ENCODE data around the gene PIK3C3.

The PIK3C3 gene

DNA sequence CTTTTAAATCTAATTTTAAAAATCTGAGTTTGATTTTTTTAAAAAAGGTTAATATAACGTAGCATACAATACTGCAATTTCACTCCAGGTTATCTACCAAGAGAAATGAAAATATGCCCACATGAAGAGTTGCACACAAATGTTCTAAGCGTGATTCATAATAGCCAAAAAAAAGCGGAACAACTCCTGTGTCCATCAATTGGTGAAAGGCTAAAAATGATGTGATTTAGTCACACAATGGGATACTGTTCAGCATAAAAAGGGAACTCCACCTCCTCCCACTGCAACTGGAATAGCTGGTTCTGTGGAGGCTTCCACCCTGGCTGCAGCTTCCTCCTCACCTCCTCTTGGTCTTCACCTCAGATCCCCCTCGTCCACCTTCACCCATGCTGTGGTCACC lies 132.8 kb downstream of the PIK3C3 start:
- H3K27ac ChIP-seq = no peak overlapping the region

DNA sequence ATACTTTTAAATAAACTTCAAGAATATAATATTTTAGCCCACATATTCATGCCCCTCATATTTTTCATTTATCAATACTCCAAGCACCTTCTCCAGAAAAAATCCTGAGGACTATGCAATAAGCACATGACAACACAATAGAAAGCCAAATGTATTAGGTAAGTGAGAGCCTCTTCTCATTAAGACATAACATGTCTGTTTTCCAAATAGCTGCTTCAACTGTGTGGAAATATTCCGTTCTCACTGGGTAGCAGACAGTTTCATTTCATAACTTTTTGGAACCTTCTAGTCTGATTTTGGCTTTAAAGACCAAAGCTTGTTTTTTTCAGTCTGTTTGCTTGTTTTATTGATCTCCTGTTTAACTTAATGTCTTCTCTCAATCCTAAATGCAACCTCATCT lies 137.8 kb downstream of the PIK3C3 start:
- H3K27ac ChIP-seq = no peak overlapping the region
- no peak for TF ChIP-seq CTCF (conservative IDR thresholded peaks at IDR 0.05)

More for the DNA sequence above, 132.8 kb downstream of the PIK3C3 start:
- TF ChIP-seq CTCF (conservative IDR thresholded peaks at IDR 0.05) = no peak

DNA sequence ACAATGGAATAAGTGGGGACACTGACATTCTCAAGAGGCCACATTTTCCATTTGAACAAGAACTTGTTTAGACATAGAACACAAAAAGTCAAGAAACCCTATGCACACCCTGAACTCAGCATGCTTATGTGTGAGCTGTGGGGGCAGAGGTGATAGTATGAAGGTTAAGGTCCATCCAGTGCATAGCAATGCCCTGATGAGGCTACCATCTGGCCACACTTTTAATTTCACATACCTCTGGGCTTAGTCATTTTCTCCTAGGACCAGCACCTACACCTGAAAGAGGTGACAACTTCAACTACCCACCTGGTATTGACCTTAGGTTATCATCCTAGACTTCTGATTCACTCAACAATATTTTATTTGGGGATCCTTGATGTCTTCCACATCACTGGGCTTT lies 139.8 kb downstream of the PIK3C3 start:
- no peak for TF ChIP-seq CTCF (conservative IDR thresholded peaks at IDR 0.05)
- no peak overlapping the region for H3K27ac ChIP-seq

DNA sequence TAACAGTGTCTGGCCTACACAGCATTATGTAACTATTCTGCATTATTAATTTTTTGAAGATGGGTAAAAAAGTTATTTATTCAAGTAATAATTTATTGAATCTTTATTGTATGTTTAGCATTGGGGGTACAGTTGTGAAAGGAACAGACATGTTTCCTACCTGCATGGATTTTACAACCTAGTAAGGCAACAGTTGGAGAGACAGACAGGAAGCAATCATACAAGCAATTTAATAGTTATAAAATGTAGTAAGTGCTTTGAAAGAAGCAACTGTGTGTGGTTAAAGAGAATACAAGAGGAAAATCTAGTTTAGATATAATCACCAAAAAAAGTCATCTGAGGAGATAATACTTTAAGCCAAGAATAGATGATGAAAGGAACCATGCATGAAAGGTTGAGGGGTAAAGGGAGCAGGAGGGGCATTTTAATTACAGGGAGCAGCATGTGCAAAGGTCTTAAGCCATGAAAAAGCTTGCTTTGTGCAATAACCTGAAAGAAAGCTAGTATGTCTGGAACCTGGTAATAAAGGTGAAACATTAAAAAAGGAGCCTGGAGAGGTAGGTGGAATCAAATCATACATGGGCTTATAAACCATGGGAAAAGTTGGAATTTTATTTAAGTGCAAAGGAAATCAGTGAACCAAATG lies 140.8 kb downstream of the PIK3C3 start:
- TF ChIP-seq CTCF (conservative IDR thresholded peaks at IDR 0.05) = no peak

GRCh38 chr18:42100248-42100647 lies 145.2 kb downstream of the PIK3C3 start:
- TF ChIP-seq CTCF (conservative IDR thresholded peaks at IDR 0.05) = no peak
- H3K27ac ChIP-seq = no peak overlapping the region

More for the DNA sequence above, 140.8 kb downstream of the PIK3C3 start:
- no peak overlapping the region for H3K27ac ChIP-seq

DNA sequence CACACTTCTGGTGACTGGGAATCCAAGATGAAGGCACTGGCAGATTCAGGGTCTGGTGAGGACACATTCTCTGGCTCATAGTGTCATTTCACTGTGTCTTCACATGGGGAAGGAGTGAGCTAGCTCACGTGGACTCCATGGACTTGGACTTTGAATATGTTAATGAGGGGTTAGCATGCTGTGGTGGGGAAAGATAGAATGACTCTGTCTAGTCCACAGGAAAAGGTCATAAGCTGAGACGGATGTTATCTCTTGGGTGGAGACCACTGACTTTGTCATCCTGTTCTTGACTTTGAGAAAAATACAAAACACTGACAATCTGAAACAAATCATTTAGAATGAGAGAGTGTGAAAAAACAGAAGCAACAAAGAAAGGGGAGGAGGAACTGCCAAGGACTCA lies 145.9 kb downstream of the PIK3C3 start:
- no peak overlapping the region for H3K27ac ChIP-seq
- no peak for TF ChIP-seq CTCF (conservative IDR thresholded peaks at IDR 0.05)

GRCh38 chr18:42105394-42105793 lies 150.4 kb downstream of the PIK3C3 start:
- no peak overlapping the region for H3K27ac ChIP-seq
- no peak for TF ChIP-seq CTCF (conservative IDR thresholded peaks at IDR 0.05)
